GM12878 (cell line): ENCODE data around the gene AQP9. TPM values are rescaled to one million over a fixed set of nuclear protein-coding genes. Genes with fewer than 3 reads are reported as not detected.

ENCODE experiments used
- ATAC-seq: fragments of 200-7000 bp; cut with Tn5 transposase; 3 replicates; pipeline ENCODE4 v1.9.1; 2020; ENCODE audit warnings: mild to moderate bottlenecking, moderate library complexity
- BruUV-seq: library from RNA; stranded (reverse); fragments of 400-500 nt; replicated peaks from 2 replicates; lab custom pipeline; 2021; lab: Mats Ljungman, UMichigan
- CTCF ChIA-PET: fragments of 300-600 bp; sonication (Branson Sonifier 250); formaldehyde crosslinking; extraction: SDS; loops from one replicate; lab custom pipeline; 2021; ENCODE audit warnings: inconsistent platforms; lab: Yijun Ruan, JAX
- POLR2A ChIA-PET: fragments of 350-600 bp; formaldehyde crosslinking; extraction: SDS; loops from one replicate; lab custom pipeline; 2021; ENCODE audit warnings: inconsistent platforms; lab: Charles Lee
- RAD21 ChIA-PET: fragments of 300-600 bp; sonication (Branson Sonifier 250); formaldehyde crosslinking; loops from one replicate; lab custom pipeline; 2023; ENCODE audit warnings: antibody characterized with exemption; ENCODE audit not compliant: unreplicated experiment; lab: Charles Lee
- SMC1A ChIA-PET: fragments of 300-600 bp; sonication (Branson Sonifier 250); formaldehyde crosslinking; loops from one replicate; lab custom pipeline; 2023; ENCODE audit not compliant: unreplicated experiment, uncharacterized antibody; lab: Charles Lee
- DNase-seq: peaks from one replicate; pipeline ENCODE4 v3.0.0-alpha.2; 2011; ENCODE audit warnings: low read depth, low spot score
- FAIRE-seq: peaks from 3 replicates; lab custom pipeline; 2011; peaks lifted over from hg19 to GRCh38; lab: Jason Lieb, UNC
- H2AFZ ChIP-seq: 2 replicates; pipeline ENCODE4 v1.6.0; 2011; ENCODE audit warnings: low read depth, low read length, control low read depth; ENCODE audit not compliant: control insufficient read depth
- H3K27ac ChIP-seq: 2 replicates; pipeline ENCODE4 v1.5.1; 2011; ENCODE audit warnings: control low read depth; ENCODE audit not compliant: control insufficient read depth, insufficient read depth
- H3K27me3 ChIP-seq, 2 experiments: replicated peaks in 1 of 2; 2 replicates each; pipeline versions ENCODE4 v1.6.0 to v1.6.1; 2011; ENCODE audit warnings: low read length in 1 of 2; ENCODE audit not compliant: control insufficient read depth in 2 of 2, insufficient read depth in 2 of 2
- H3K36me3 ChIP-seq, 2 experiments: 2 replicates each; pipeline ENCODE4 v1.5.1; 2011; ENCODE audit warnings: low read length in 1 of 2; ENCODE audit not compliant: control insufficient read depth in 2 of 2, insufficient read depth in 2 of 2
- H3K4me1 ChIP-seq: 2 replicates; pipeline ENCODE4 v1.6.1; 2011; ENCODE audit warnings: mild to moderate bottlenecking, low read length, moderate library complexity, mixed read lengths; ENCODE audit not compliant: control insufficient read depth, insufficient read depth
- H3K4me2 ChIP-seq: 2 replicates; pipeline ENCODE4 v1.6.0; 2011; ENCODE audit warnings: control low read depth; ENCODE audit not compliant: control insufficient read depth, insufficient read depth
- H3K4me3 ChIP-seq: fragments of 200-600 bp; sonication (generic); 2 replicates; pipeline ENCODE4 v1.5.1; 2016
- H3K79me2 ChIP-seq: 2 replicates; pipeline ENCODE4 v1.6.0; 2011; ENCODE audit warnings: low read length; ENCODE audit not compliant: control insufficient read depth, insufficient read depth
- H3K9ac ChIP-seq: 2 replicates; pipeline ENCODE4 v1.8.0; 2011; ENCODE audit warnings: low read length, control low read depth, mixed read lengths; ENCODE audit not compliant: control insufficient read depth, insufficient read depth
- H3K9me3 ChIP-seq: replicated peaks from 3 replicates; pipeline ENCODE4 v1.5.1; 2011; ENCODE audit warnings: mild to moderate bottlenecking, low read length; ENCODE audit not compliant: control insufficient read depth, insufficient read depth
- H4K20me1 ChIP-seq: 2 replicates; pipeline ENCODE4 v1.6.0; 2011; ENCODE audit not compliant: control insufficient read depth, insufficient read depth
- BCL3 ChIP-seq: IDR thresholded peaks from 2 replicates; pipeline ENCODE4 v1.6.1; 2011; ENCODE audit warnings: borderline replicate concordance, low read depth, mild to moderate bottlenecking, moderate library complexity, low read length; ENCODE audit not compliant: insufficient read depth, poor library complexity, severe bottlenecking
- BHLHE40 ChIP-seq, 2 experiments: fragments of 450-650 bp in 1 of 2; IDR thresholded peaks; 2 replicates each; pipeline ENCODE4 v1.6.1; 2011 to 2017; ENCODE audit warnings: low read depth in 2 of 2, borderline replicate concordance in 1 of 2, improper control_type of control experiment in 1 of 2, low read length in 1 of 2, mild to moderate bottlenecking in 1 of 2
- CHD1 ChIP-seq: IDR thresholded peaks from 2 replicates; pipeline ENCODE4 v1.6.1; 2012; ENCODE audit warnings: low read depth, low read length, improper control_type of control experiment
- GATAD2B ChIP-seq: fragments of 450-650 bp; conservative IDR thresholded peaks from 2 replicates; pipeline ENCODE4 v1.6.1; 2017; ENCODE audit warnings: low read depth, mild to moderate bottlenecking, moderate library complexity
- IKZF1 ChIP-seq: fragments of 450-650 bp; conservative IDR thresholded peaks from 2 replicates; pipeline ENCODE4 v1.6.1; 2017; ENCODE audit warnings: antibody characterized with exemption, mild to moderate bottlenecking
- PAX5 ChIP-seq: IDR thresholded peaks from 2 replicates; pipeline ENCODE4 v1.6.1; 2011; ENCODE audit warnings: low read depth, low read length, borderline replicate concordance
- PBX3 ChIP-seq: IDR thresholded peaks from 2 replicates; pipeline ENCODE4 v1.6.1; 2011; ENCODE audit warnings: mild to moderate bottlenecking, low read depth, low read length, moderate library complexity; ENCODE audit not compliant: insufficient replicate concordance
- POLR2AphosphoS2 ChIP-seq: IDR thresholded peaks from 2 replicates; pipeline ENCODE4 v1.6.1; 2011; ENCODE audit warnings: low read depth, mild to moderate bottlenecking, low read length, improper control_type of control experiment, moderate library complexity
- RFX5 ChIP-seq: IDR thresholded peaks from 2 replicates; pipeline ENCODE4 v1.6.1; 2011; ENCODE audit warnings: low read depth, low read length, improper control_type of control experiment
- SIN3A ChIP-seq: IDR thresholded peaks from 2 replicates; pipeline ENCODE4 v1.6.1; 2012; ENCODE audit warnings: low read depth, low read length, improper control_type of control experiment
- YY1 ChIP-seq: IDR thresholded peaks from 2 replicates; pipeline ENCODE4 v1.6.1; 2011; ENCODE audit warnings: low read depth, mild to moderate bottlenecking, low read length
- WGBS: methylation state at CpG from one replicate; pipeline ENCODE4 v1.1.6; 2016; ENCODE audit warnings: low lambda C conversion rate; ENCODE audit not compliant: insufficient replicate concordance, insufficient coverage; ENCODE audit errors: missing lambda C conversion rate; 5-methylcytosine and 5-hydroxymethylcytosine counted together
- in situ Hi-C: fragments of 300-500 bp; cut with MboI; formaldehyde crosslinking; loops from 9 replicates; pipeline ENCODE4 v1.14.3; 2018; ENCODE audit warnings: mixed read lengths
- intact Hi-C: fragments of 100-400 bp; cut with micrococcal nuclease; formaldehyde crosslinking; loops from one replicate; pipeline ENCODE4 v1.14.2; 2022; ENCODE audit not compliant: unreplicated experiment
- polyA plus RNA-seq, 11 experiments: library from polyadenylated mRNA; depleted of rRNA in 4 of 11; unstranded in 6 of 11; stranded (reverse) in 5 of 11; fragments of >200 nt; fragmentation: Nextera tagmentation in 4 of 11; fragmentation: Illumina TruSeq in 1 of 11; extraction: Ambion mirVana in 4 of 11; extraction: Trizol in 1 of 11; gene quantifications; 1 replicate in 1 of 11; 2 replicates in 10 of 11; pipeline versions ENCODE4 v1.2.1 to v1.2.3, GENCODE V29; 2011 to 2016; ENCODE audit warnings: inconsistent platforms in 2 of 11, missing spikeins in 2 of 11, low read depth in 1 of 11
- total RNA-seq, 4 experiments: library from RNA; depleted of rRNA in 3 of 4; stranded (reverse); fragments of >200 nt in 3 of 4; fragmentation: Illumina TruSeq in 1 of 4; extraction: Trizol in 1 of 4; gene quantifications; 2 replicates each; pipeline versions ENCODE4 v1.2.1 to v1.2.3, GENCODE V29; 2013 to 2021

AQP9 gene
- total and polyA plus RNA-seq, 10 of the 15 experiments (the other 5 are each of a cell fraction or from before 2014, with no cell fraction given): 0.05 to 3.0 (median 0.22) TPM

DNA sequence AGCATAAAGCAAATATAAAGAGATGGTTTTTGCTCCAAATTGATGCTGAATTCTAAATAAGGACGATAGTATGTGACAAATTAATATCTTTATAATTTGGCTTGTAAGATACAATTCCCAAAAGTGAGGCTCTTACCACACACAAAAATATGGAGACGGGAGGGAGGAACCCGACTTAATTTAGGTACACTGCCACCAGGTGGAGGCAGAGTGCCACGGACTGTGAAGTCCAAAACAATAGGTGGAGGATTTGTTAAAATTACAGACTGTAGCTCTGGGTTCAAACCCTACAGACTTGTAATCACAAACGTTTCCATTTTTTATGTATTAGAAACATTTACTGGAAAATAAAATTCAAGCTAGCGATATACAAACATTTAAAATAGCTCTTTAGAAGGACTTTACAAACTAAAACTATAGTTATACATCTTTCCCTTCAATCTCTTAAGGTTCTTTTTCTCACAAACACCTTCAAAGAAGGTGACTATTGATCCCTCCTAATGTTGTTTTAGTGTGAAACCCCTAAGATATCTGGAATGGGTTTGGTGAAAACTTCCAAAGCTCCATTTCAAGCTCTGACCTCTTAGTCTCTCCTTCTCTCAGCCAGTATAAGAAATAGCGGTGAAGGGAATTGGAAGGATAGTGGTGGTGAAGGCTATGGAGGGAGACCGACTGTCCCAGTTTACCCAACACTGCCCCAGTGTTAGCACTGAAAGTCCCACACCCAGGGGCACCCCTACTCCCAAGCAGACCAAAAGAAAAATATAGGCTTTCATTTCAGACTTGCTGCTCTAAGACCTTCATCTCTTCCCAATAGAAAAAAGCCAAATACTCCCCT, 89.7 kb downstream of the AQP9 start (continued):
- TF ChIP-seq BCL3 (no peak), YY1 (peak; percentile 79; the same call in 1 of the 2 replicates), POLR2AphosphoS2 (no peak)

DNA sequence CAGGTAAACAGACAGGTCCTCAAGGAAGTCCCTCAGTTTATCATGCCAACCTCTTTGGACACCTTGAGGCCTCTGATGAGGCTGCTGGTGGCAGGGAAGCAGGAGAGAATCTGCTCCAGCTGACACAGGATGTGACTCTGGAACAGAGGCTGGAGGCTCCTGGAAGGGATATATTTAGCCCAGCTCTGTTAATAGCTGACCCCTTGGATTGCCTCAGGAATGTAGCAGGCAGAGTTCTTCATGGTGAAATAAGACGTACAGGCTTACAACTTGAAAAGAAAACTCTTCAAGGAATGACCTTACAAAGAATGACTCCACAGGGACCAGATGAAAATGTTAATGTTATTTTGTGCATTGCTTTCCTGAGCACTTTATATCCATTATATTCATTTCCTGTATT, 90.5 kb downstream of the AQP9 start:
- TF ChIP-seq CHD1 (no peak), PBX3 (no peak), GATAD2B (no peak), BHLHE40 (IDR thresholded peaks at IDR 0.05; ENCODE audit: borderline replicate concordance in 1 of 2, low read depth in 2 of 2, low read length in 1 of 2) (no peak), RFX5 (no peak), IKZF1 (no peak), SIN3A (no peak), PAX5 (no peak)
- no peaks in the 10 kb centered on the region for H4K20me1 ChIP-seq
- intact Hi-C loops (loop anchor here (5.0 to 10.0 kb wide), 5 partner anchors 519 to 1299 kb away; partner anchors contain the start of gene ADAM10), in situ Hi-C loops (loop anchor here (10.0 kb wide), 2 partner anchors 1266 to 1296 kb away; no protein-coding TSS in a partner anchor)
- no peak overlapping the region for H3K4me2 ChIP-seq
- CTCF ChIA-PET: interaction anchor here (0.8 to 2.0 kb wide), 21 partner anchors 11 to 1305 kb away, joined by 3 to 30 read pairs (median 5); partner anchors contain the start of gene ADAM10
- BruUV-seq: no TSS peak
- no peaks in the 10 kb centered on the region for H3K4me1 ChIP-seq
- RAD21 ChIA-PET: interaction anchor here (0.8 to 3.1 kb wide), 12 partner anchors 14 to 1300 kb away, joined by 3 to 23 read pairs (median 4); no protein-coding TSS in a partner anchor
- no peaks in the 10 kb centered on the region for H3K36me3 ChIP-seq
- ATAC-seq: no peak
- no peak overlapping the region for H3K4me3 ChIP-seq
- DNase-seq: no peak
- H3K9ac ChIP-seq: no peak overlapping the region
- WGBS: 0% methylated on average over 1 of the region's 1 CpG
- H3K27me3 ChIP-seq: no peaks in the 10 kb centered on the region; a peak in 1 of 4 replicates
- H3K9me3 ChIP-seq: no peaks in the 10 kb centered on the region
- POLR2A ChIA-PET: interaction anchor here (0.8 kb wide), 1 partner anchor 41 kb away, joined by 11 read pairs; no protein-coding TSS in a partner anchor
- SMC1A ChIA-PET: interaction anchor here (0.7 to 2.2 kb wide), 17 partner anchors 11 to 726 kb away, joined by 3 to 11 read pairs (median 4); partner anchors contain the start of gene MINDY2
- no peak for FAIRE-seq
- no peak overlapping the region for H2AFZ ChIP-seq
- no peaks in the 10 kb centered on the region for H3K79me2 ChIP-seq
- no peak overlapping the region for H3K27ac ChIP-seq
